Retinal pigment epithelial cell (primary cell): ENCODE measurements around the gene FOXK2.

Experiments used
- DNase-seq: peaks from one replicate; pipeline ENCODE4 v3.0.0-alpha.2; 2010; ENCODE audit warnings: low read depth
- H3K4me3 ChIP-seq: 2 replicates; pipeline ENCODE4 v1.5.1; 2011; ENCODE audit warnings: mild to moderate bottlenecking, low read length, control low read depth, moderate library complexity
- CTCF ChIP-seq: conservative IDR thresholded peaks from 2 replicates; pipeline ENCODE4 v1.5.1; 2011; ENCODE audit warnings: low read depth, low read length, control low read depth, inconsistent platforms

FOXK2 gene

DNA sequence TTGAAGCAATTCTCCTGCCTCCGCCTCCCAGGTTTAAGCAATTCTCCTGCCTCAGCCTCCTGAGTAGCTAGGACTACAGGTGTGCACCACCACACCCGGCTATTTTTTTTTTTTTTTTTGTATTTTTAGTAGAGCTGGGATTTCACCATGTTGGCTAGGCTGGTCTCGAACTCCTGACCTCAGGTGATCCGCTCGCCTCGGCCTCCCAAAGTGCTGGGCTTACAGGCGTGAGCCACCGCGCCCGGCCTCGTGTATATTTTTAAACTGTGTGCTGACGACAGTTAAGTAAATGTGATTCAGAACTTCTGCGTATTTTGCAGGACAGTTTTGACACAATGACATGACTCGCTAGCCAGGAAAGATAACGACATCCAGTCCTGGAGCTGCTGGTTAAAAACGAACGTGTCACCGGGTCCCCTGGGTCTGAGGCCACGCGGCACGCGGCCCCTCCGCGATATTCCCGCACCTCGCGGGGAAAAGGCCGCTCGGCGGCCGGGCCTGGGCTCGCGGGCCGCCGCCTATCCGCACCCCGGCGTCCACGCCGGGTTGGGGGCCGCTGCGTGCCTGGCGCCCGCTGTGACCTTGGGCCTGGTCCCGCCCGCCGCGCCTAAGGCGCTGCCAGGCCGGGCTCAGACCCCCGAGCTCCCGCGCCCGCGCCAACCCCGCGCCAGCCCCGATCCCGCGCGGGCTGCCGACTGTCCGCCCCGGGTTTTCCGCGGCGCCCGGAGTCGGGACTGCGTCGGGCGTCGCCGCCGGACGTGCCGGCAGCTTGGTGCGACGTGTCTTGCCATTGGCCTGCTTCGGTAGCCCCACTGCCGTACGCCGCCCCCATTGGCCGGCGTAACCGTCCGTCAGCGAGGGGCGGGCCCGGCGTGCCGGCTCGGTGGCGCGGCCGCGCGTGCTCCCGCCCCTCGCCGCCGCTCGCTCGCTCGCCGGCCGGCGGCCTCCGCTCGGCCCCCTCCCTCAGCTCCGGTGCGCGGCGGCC, at the start of gene FOXK2:
Gene FOXK2, plus strand, starts transcription at position 907 of the 985 bp plus-strand sequence. CDS start 157 bp downstream, outside the sequence.
- peak within 1 kb of the TSS; percentile 77 for H3K4me3 ChIP-seq
- peak; percentile 78 for DNase-seq
- no peak for TF ChIP-seq CTCF

DNA sequence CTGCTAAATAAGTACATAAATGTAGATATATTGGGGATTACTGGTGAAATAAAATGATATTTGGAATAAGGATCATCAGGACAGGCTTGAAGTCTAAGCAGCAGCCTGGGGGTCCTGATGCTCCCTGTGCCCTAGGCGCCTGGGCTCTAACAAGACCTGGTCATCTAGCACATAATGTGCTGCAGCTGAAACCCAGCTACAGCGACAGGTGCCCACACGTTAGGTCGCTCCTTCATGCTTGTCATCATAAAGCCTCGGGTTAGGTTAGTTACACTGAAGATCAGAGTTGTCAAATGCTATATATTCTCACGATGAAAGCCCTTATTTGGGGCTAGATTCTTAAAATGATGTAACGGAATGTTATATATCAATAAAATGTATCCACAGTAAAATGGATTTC, 49.5 kb upstream of the FOXK2 start:
- H3K4me3 ChIP-seq: no peak overlapping the region
- no peak for DNase-seq
- TF ChIP-seq CTCF: no peak

GRCh38 chr17:82474223-82475010, 45.1 kb upstream of the FOXK2 start:
- no peak for TF ChIP-seq CTCF
- no peak overlapping the region for H3K4me3 ChIP-seq
- no peak for DNase-seq

DNA sequence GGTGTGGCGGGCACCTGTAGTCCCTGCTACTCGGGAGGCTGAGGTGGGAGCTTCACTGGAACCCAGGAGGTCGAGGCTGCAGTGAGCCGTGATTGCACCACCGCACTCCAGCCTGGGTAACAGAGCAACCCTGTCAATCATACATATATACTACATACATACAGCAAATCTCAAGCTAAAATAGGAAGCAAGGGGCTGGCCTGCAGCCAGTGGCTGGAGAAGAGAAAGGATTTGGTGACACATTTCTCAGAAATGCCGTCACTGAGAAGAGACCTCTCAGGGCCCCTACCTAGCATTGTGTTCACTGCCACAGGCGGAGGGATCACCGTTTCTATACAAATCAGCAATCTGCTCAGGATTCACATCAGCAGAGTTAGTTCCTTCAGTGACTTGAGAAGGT, 44.1 kb upstream of the FOXK2 start:
- H3K4me3 ChIP-seq: no peak overlapping the region
- no peak for TF ChIP-seq CTCF
- DNase-seq: no peak

DNA sequence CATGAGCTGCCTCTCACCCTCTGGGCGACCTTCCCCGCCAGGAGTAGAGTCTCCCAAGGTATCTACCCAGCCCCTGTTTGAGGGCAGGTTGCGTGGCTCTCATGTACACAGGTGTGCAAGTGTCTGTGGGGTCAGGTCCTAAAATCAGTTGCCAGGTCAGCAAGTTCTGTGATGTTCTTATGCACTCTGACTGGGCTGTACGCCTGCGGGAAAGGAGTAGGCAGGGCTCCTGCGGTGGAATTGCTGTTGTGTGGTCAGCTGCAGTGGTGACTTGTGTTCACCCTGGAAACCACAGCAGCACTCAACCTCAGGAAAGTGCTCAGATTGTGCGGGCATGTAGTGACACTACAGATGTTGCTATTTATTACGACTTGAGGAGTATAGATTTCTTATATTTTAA, 41.6 kb upstream of the FOXK2 start:
- TF ChIP-seq CTCF: no peak

DNA sequence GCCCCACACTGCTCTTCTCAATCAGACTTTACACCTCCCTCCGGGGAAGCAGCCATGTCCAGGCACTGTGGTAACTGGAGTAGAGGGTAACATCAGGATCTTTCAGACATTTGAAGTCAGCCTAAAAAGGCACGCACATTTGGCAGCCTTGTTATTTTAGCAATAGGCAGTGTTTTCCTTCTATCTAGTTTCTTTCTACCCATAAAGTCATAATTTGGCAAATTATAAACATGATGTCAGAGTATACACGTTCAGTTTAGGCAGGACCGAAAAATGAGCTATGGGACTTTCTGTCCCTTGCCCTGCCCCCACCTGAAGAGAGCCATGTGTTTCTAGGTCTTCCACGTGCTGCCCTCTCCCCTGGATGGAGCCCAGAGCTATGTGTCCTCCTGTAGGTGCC, 39.9 kb upstream of the FOXK2 start:
- no peak for DNase-seq
- TF ChIP-seq CTCF: no peak

More for the DNA sequence above, 41.6 kb upstream of the FOXK2 start:
- H3K4me3 ChIP-seq: no peak overlapping the region
- no peak for DNase-seq

DNA sequence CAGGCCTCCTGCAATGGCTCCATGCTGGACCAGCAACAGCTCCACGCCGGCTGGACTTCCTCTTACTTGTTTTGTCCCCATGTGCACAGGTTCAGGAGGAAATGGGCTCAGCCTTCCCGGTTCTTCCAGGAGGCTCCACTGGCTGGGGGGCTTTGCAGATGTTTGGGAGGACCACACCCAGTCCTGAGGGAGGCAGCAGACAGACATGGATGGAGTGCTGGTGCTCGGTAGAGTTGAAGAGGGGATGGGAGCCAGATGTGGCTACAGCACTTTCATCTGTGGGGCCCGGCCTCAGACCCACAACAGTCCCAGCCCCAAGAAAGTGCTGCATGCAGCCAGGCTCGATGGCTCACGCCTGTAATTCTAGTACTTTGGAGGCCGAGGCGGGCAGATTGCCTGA, 39.2 kb upstream of the FOXK2 start:
- no peak overlapping the region for H3K4me3 ChIP-seq
- TF ChIP-seq CTCF: no peak
- no peak for DNase-seq

More for the DNA sequence above, 39.9 kb upstream of the FOXK2 start:
- H3K4me3 ChIP-seq: no peak overlapping the region
